ENCODE results near the gene GPD2. TPM values are rescaled to one million over a fixed set of nuclear protein-coding genes. Genes with fewer than 3 reads are reported as not detected.

Gene GPD2
- total and polyA plus RNA-seq, 12 donors = 4.5 to 33.8 (median 14.5) TPM

GRCh38 chr2:156445296-156446220 lies 9.4 kb downstream of the GPD2 start:
- intact Hi-C loops (cut with DNase I) = no loop called here
- Histone ChIP-seq H3K27me3 (no peaks in the 10 kb centered on the region), H3K27ac (no peak overlapping the region), H3K36me3 (replicated peaks in 1 of 2) (no peaks in the 10 kb centered on the region), H3K4me3 (no peak overlapping the region), H3K9me3 (replicated peaks in 1 of 3) (no peaks in the 10 kb centered on the region), H3K4me1 (replicated peaks in 1 of 2) (no peaks in the 10 kb centered on the region)
- DNase-seq = no peak
- TF ChIP-seq CTCF (IDR thresholded peaks at IDR 0.05) (no peak), POLR2A (IDR thresholded peaks at IDR 0.05) (no peak)
- 93 to 96% (median 95%) methylated on average over 6 of the region's 6 CpGs for WGBS, 4 donors

- TF ChIP-seq CTCF (IDR thresholded peaks at IDR 0.05) = no peak
- TF ChIP-seq POLR2A (IDR thresholded peaks at IDR 0.05) = no peak
- WGBS, 4 donors = 94 to 100% (median 97%) methylated on average over 1 of the region's 1 CpG
- intact Hi-C loops (cut with DNase I) = no loop called here
Measured at GRCh38 chr2:156447761-156448160, 11.6 kb downstream of the GPD2 start.

GRCh38 chr2:156448766-156449165 lies 12.6 kb downstream of the GPD2 start:
- Histone ChIP-seq H3K36me3 (replicated peaks in 1 of 2) (no peaks in the 10 kb centered on the region), H3K27ac (no peak overlapping the region), H3K27me3 (no peaks in the 10 kb centered on the region), H3K4me3 (no peak overlapping the region), H3K4me1 (replicated peaks in 1 of 2) (no peaks in the 10 kb centered on the region), H3K9me3 (replicated peaks in 1 of 3) (no peaks in the 10 kb centered on the region)
- 63 to 88% (median 79%) methylated on average over 1 of the region's 1 CpG for WGBS, 4 donors
- intact Hi-C loops (cut with DNase I) = no loop called here
- TF ChIP-seq CTCF (IDR thresholded peaks at IDR 0.05) (no peak), POLR2A (IDR thresholded peaks at IDR 0.05) (no peak)
- no peak for DNase-seq

More at GRCh38 chr2:156447761-156448160, 11.6 kb downstream of the GPD2 start:
- no peak overlapping the region for H3K27ac ChIP-seq
- H3K27me3 ChIP-seq = no peaks in the 10 kb centered on the region
- H3K9me3 ChIP-seq (replicated peaks in 1 of 3) = no peaks in the 10 kb centered on the region
- no peak overlapping the region for H3K4me3 ChIP-seq
- DNase-seq = no peak
- no peaks in the 10 kb centered on the region for H3K4me1 ChIP-seq (replicated peaks in 1 of 2)
- no peaks in the 10 kb centered on the region for H3K36me3 ChIP-seq (replicated peaks in 1 of 2)

- H3K27ac ChIP-seq = no peak overlapping the region
- H3K4me3 ChIP-seq = no peak overlapping the region
- no peaks in the 10 kb centered on the region for H3K36me3 ChIP-seq (replicated peaks in 1 of 2)
- DNase-seq = no peak
- TF ChIP-seq CTCF (IDR thresholded peaks at IDR 0.05) (no peak), POLR2A (IDR thresholded peaks at IDR 0.05) (no peak)
- intact Hi-C loops (cut with DNase I) = no loop called here
- no peaks in the 10 kb centered on the region for H3K9me3 ChIP-seq (replicated peaks in 1 of 3)
- no peaks in the 10 kb centered on the region for H3K27me3 ChIP-seq
- no peaks in the 10 kb centered on the region for H3K4me1 ChIP-seq (replicated peaks in 1 of 2)
Measured at GRCh38 chr2:156452971-156453370, 16.8 kb downstream of the GPD2 start.
